Muscle layer of colon (tissue), 2 donors: Measurements from ENCODE around the gene TRAF3IP1.
"Not testable (repeated sequence)": the region's sequence is repeated elsewhere in the genome, so short reads cannot be mapped to it uniquely, and the experiment has no call there.

Experiments
- H3K27ac ChIP-seq: one replicate; pipeline ENCODE4 v1.7.0; 2013; ENCODE audit warnings: low read depth, mild to moderate bottlenecking, low read length, moderate library complexity
- H3K27me3 ChIP-seq, 2 donors: one replicate each; pipeline ENCODE4 v1.7.0; 2013; ENCODE audit warnings: low read length in 2 of 2, mild to moderate bottlenecking in 2 of 2; ENCODE audit not compliant: insufficient read depth in 2 of 2, control insufficient read depth in 1 of 2
- H3K36me3 ChIP-seq: one replicate; pipeline ENCODE4 v1.7.0; 2013; ENCODE audit warnings: mild to moderate bottlenecking, low read length; ENCODE audit not compliant: insufficient read depth
- H3K4me1 ChIP-seq: one replicate; pipeline ENCODE4 v1.7.0; 2013; ENCODE audit warnings: mild to moderate bottlenecking, low read length; ENCODE audit not compliant: insufficient read depth
- H3K4me3 ChIP-seq, 2 donors: one replicate each; pipeline ENCODE4 v1.7.0; 2013; ENCODE audit warnings: low read length in 2 of 2, low read depth in 1 of 2, mild to moderate bottlenecking in 1 of 2, moderate library complexity in 1 of 2
- H3K9ac ChIP-seq: one replicate; pipeline ENCODE4 v1.7.0; 2013; ENCODE audit warnings: low read length
- H3K9me3 ChIP-seq: one replicate; pipeline ENCODE4 v1.7.0; 2013; ENCODE audit warnings: mild to moderate bottlenecking, low read length
- donor health status: abdominal sarcoma.
- donor health status: Adenocarcinoma of cecum.

The TRAF3IP1 gene

DNA sequence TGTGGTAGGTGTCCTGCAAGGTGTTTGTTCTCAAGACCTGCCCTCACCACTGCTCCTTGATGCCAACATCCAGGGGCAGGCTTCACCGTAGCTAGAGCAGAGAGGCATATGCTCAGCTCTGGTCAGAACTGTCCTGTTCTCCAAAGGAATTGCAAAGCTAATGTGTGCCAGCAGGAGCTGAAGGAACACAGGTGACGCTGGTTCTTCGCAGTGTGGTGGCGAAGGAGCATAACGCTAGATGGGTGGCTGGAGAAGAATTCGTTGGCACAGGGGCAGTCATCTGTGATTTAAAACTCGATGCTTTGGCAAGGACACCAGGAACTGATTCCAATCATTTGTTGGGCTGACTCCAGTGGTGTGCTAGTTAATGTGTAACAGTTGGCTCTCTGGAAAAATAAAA is 20.5 kb upstream of the TRAF3IP1 start:
- no peaks in the 10 kb centered on the region for H3K9me3 ChIP-seq
- H3K27me3 ChIP-seq: no peaks in the 10 kb centered on the region
- H3K4me3 ChIP-seq: no peak overlapping the region
- H3K27ac ChIP-seq: no peak overlapping the region
- no peaks in the 10 kb centered on the region for H3K36me3 ChIP-seq
- no peak overlapping the region for H3K9ac ChIP-seq
- H3K4me1 ChIP-seq: peaks cover 9% of the 10 kb centered on the region

- Histone ChIP-seq H3K4me1 (peaks cover 9% of the 10 kb centered on the region), H3K9me3 (no peaks in the 10 kb centered on the region), H3K27me3 (no peaks in the 10 kb centered on the region), H3K9ac (no peak overlapping the region), H3K27ac (no peak overlapping the region), H3K4me3 (no peak overlapping the region), H3K36me3 (no peaks in the 10 kb centered on the region)
Observed at GRCh38 chr2:238302087-238302486, 18.2 kb upstream of the TRAF3IP1 start.

GRCh38 chr2:238302751-238303150 is 17.6 kb upstream of the TRAF3IP1 start:
- no peaks in the 10 kb centered on the region for H3K36me3 ChIP-seq
- no peak overlapping the region for H3K9ac ChIP-seq
- H3K27ac ChIP-seq: no peak overlapping the region
- H3K9me3 ChIP-seq: no peaks in the 10 kb centered on the region
- H3K4me1 ChIP-seq: peaks cover 9% of the 10 kb centered on the region
- no peaks in the 10 kb centered on the region for H3K27me3 ChIP-seq
- H3K4me3 ChIP-seq: no peak overlapping the region

DNA sequence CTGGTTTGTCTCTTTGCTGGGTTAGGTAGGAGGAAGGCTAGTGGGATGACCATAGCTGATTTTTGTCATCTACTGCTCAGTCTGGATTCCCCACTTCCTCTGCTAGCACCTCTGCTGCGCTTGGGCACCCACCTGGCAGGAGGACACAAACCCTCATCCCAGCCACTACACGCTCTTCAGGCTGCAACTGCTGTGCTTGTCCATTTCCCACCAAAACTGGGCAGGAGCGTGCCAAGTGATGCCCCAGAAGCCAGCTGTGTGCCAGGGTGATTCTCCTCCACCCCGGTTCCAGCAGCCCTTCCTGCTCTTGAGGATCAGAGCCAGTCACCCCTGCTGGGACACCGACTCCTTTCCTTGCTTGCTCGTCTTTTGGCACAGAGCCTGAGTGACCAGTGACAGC is 16.2 kb upstream of the TRAF3IP1 start:
- no peak overlapping the region for H3K27ac ChIP-seq
- H3K36me3 ChIP-seq: no peaks in the 10 kb centered on the region
- no peaks in the 10 kb centered on the region for H3K27me3 ChIP-seq
- H3K9me3 ChIP-seq: no peaks in the 10 kb centered on the region
- H3K9ac ChIP-seq: no peak overlapping the region
- no peak overlapping the region for H3K4me3 ChIP-seq
- H3K4me1 ChIP-seq: peaks cover 9% of the 10 kb centered on the region

DNA sequence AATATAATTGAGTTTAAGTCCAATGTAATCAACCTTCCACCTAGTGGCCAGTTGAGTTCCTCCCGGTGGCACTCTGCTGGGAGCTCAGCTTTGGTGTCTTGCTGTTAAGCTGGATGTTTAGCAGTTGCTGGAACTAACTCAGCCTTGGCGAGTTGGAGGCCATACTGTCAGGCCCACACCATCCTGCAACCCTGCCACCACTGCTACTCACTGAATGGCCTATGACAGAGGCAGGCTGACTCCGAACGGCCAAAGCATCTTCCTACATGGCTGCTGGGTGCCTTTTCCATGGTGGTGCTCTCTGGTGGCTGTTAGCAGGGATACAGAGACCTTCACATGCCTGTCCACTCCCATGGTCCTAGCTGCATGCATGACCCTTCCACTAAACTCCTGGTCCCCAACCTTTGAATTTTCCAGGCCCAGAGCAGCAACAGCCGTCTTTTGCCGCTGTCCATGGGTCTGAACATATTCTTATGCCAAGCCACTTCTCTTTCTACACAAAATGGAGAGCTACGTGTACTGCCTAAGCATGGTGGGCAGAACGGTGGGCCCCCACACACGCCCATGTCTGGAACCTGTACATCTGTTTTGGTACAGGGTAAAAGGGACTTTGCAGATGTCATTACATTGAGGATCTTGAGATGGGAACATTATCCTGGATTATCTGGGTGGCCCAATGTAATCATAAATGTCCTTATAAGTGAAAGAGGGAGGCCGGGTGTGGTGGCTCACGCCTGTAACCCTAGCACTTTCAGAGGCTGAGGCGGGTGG is 15.0 kb upstream of the TRAF3IP1 start:
- no peak overlapping the region for H3K4me3 ChIP-seq
- peaks cover 2% of the 10 kb centered on the region for H3K4me1 ChIP-seq
- no peaks in the 10 kb centered on the region for H3K27me3 ChIP-seq
- no peaks in the 10 kb centered on the region for H3K36me3 ChIP-seq
- no peak overlapping the region for H3K27ac ChIP-seq
- H3K9ac ChIP-seq: no peak overlapping the region
- H3K9me3 ChIP-seq: no peaks in the 10 kb centered on the region

DNA sequence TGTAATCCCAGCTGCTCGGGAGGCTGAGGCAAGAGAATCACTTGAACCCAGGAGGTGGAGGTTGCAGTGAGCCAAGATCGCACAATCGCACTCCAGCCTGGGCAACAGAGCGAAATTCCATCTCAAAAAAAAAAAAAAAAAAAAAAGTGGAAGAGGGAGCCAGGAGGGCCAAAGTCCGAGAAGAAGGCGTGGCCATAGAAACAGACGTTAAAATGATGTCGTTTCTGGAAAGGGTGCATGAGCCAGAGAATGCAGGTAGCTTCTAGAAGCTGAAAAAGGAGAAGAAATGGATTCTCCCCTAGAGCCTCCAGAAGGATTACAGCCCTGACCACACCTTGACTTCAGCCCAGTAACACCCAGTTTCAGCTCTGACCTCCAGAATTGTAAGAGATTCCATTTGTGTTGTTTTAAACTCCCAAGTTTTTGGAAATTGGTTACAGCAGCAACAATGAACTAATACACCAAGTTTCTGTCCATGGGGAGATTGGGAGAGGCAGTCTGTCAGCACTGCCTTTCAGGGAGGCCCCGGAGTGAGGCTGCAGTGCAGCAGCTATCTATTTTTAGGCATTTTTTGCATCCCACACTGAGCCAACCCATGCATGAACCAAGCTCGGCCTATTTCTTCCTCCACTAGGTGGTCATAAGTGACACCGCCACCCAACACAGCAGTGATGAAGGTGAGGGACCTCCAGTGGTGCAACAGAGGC is 14.2 kb upstream of the TRAF3IP1 start:
- Histone ChIP-seq H3K27ac (no peak overlapping the region), H3K4me3 (no peak overlapping the region), H3K9ac (no peak overlapping the region), H3K36me3 (no peaks in the 10 kb centered on the region), H3K27me3 (no peaks in the 10 kb centered on the region), H3K4me1 (no peaks in the 10 kb centered on the region), H3K9me3 (no peaks in the 10 kb centered on the region)

DNA sequence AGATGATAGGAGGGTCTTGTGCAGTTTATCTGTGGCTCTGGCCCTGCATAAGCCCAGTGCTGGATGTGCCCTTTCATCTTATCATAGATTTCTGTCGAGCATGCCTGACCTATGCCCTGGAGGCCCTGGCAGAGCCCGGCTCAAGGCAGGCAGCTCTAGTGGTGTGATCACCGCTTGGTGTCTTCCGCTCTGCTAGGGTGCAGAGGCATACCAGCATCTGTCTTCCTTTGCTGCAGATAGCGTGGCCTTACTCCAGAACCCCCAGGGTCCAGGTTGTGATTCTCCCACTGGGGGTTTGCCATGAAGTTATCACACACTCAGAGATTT is 13.7 kb upstream of the TRAF3IP1 start:
- H3K4me1 ChIP-seq: no peaks in the 10 kb centered on the region
- no peaks in the 10 kb centered on the region for H3K9me3 ChIP-seq
- no peak overlapping the region for H3K4me3 ChIP-seq
- no peak overlapping the region for H3K27ac ChIP-seq
- no peak overlapping the region for H3K9ac ChIP-seq
- H3K27me3 ChIP-seq: no peaks in the 10 kb centered on the region
- H3K36me3 ChIP-seq: no peaks in the 10 kb centered on the region

DNA sequence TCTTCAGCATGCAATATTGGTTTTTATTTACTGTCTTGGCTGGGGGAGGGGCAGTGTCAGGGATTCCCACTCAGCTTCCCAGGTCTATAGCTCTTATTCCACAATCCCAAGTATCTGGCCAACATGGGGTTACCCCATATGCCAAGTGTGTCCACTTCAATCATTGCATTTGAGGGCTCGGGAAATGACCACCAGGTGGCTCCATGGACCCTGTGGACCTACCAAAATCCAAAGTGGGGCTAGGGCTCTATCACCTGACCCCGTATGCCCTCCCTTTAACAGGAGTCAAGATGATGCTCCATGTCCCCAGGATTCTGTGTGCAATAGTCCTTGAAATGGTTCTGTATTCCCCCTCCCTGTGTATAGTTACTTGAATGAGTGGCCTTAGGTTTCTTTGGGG is 12.1 kb upstream of the TRAF3IP1 start:
- Histone ChIP-seq H3K27me3 (no peaks in the 10 kb centered on the region), H3K27ac (no peak overlapping the region), H3K4me3 (no peak overlapping the region), H3K9me3 (no peaks in the 10 kb centered on the region), H3K9ac (no peak overlapping the region), H3K36me3 (no peaks in the 10 kb centered on the region), H3K4me1 (no peaks in the 10 kb centered on the region)

DNA sequence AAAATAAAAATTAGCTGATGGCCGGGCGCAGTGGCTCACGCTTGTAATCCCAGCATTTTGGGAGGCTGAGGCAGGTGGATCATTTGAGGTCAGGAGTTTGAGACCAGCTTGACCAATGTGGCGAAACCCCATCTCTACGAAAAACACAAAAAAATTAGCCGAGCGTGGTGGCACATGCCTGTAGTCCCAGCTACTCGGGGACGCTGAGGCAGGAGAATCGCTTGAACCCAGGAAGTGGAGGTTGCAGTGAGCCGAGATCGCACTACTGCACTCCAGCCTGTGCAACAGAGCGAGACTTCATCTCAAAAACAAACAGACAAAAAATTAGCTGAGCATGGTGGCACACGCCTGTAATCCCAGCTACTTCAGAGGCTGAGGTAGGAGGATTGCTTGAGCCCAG is 9.6 kb upstream of the TRAF3IP1 start:
- H3K27me3 ChIP-seq, H3K36me3 ChIP-seq, H3K4me3 ChIP-seq, H3K4me1 ChIP-seq, H3K9ac ChIP-seq, H3K27ac ChIP-seq, H3K9me3 ChIP-seq: not testable (repeated sequence)

- H3K9me3 ChIP-seq: no peaks in the 10 kb centered on the region
Observed at GRCh38 chr2:238313289-238313990, 6.9 kb upstream of the TRAF3IP1 start.

GRCh38 chr2:238313991-238314350 is 6.3 kb upstream of the TRAF3IP1 start:
- no peaks in the 10 kb centered on the region for H3K9me3 ChIP-seq
- H3K36me3 ChIP-seq: no peaks in the 10 kb centered on the region
- H3K27me3 ChIP-seq: no peaks in the 10 kb centered on the region
- H3K27ac ChIP-seq: no peak overlapping the region
- H3K4me1 ChIP-seq: no peaks in the 10 kb centered on the region
- H3K4me3 ChIP-seq: no peak overlapping the region
- no peak overlapping the region for H3K9ac ChIP-seq

More at GRCh38 chr2:238313289-238313990, 6.9 kb upstream of the TRAF3IP1 start:
- Histone ChIP-seq H3K36me3 (no peaks in the 10 kb centered on the region), H3K27me3 (no peaks in the 10 kb centered on the region), H3K9ac (no peak overlapping the region), H3K4me3 (no peak overlapping the region), H3K27ac (no peak overlapping the region), H3K4me1 (no peaks in the 10 kb centered on the region)
